NCI-H1417 (cell line): ENCODE data around the gene CFAP77.
"Not testable (repeated sequence)": the region's sequence is repeated elsewhere in the genome, so short reads cannot be mapped to it uniquely, and the experiment has no call there.

Experiments
- DNase-seq, 3 experiments: peaks; one replicate each; lab custom pipeline; 2025; lab: John Stamatoyannopoulos, UW

Gene CFAP77

DNA sequence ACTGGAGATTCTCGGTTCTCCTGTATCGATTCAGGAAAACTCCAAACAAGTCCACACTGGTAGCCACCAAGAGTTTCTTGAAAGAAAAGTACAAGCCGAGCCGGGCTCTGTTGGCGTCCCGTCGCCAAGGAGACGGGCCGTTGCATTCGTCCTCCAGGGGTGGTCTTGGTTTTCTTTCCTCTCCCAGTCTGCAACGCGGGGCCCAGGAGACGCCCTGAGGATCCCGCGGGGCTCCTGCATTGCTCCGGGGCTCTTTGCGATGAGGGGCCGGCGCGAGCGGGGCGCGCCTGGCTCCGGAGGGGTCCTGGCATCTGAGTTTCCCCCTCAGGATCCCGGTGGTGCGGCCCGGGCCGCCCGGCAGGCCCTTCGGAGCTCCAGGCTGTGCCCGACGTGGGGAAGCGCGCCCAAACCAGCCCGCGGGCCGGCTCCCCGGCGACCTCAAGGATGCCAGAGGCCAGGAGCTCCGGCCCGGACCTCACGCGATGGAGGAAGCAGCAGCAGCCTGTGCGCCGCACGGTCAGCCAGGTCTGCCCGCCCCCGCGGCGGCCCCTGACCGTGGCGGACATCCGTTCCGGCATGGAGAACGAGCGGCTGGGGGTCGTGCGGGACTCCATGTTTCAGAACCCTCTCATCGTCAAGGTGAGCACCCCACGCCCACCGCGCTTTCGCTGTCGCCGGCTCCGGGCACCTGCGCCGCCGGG is at the start of gene CFAP77:
CFAP77 (plus strand) TSS at position 384 of the 701 bp plus-strand sequence; CDS start at position 445, 61 bp downstream.
- DNase-seq = peak; percentile 8 to 84 (median 82)

DNA sequence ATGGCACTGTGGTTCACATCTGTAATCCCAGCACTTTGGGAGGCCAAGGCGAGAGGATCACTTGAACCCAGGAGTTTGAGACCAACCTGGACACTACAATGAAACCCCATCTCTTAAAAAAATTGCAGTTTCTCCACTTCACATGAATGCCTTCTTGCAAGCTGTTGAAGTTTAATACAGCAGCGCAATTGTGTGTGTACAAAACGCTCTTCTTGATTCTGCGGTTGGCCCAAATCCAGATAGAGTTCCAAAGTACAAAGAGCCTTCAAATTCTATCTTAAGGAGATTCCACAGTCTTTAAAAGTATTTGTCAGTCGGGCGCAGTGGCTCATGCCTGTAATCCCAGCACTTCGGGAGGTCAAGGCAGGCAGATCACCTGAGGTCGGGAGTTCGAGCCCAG is 45.9 kb upstream of the CFAP77 start:
- no peak for DNase-seq

DNA sequence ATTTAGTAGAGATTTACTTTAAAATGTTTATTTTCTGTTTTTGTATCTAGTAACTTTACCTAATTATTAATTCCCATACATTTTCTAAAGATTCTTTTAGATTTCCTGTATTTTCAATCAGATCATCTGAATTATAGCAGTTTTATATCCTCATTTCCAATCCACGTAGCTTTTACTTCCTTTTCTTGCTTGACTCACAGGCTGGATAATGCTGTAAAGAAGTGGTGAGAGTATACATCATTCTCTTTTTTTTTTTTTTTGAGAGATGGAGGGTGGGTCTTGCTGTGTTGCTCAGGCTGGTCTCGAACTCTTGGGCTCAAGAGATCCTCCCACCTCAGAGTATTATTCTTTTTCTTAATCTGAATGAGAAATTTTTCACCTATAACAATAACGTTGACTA is 44.0 kb upstream of the CFAP77 start:
- no peak for DNase-seq

DNA sequence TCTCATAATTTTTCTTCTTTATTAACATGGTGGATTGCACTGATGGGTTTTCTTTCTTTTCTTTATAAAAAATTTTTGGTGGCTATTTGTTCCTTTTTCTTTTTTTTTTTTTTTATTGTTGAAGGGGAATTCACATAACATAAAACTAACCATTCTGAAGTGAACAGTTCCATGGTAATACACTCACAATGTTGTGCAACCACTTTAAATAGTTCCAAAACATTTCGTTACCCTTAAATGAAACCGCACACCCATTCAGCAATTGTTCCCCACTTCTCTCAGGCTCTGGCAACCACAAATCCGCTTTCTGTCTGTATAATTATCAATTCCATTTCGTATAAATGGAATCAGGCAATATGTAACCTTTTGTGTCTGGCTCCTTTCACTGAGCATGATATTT is 43.5 kb upstream of the CFAP77 start:
- no peak for DNase-seq

DNA sequence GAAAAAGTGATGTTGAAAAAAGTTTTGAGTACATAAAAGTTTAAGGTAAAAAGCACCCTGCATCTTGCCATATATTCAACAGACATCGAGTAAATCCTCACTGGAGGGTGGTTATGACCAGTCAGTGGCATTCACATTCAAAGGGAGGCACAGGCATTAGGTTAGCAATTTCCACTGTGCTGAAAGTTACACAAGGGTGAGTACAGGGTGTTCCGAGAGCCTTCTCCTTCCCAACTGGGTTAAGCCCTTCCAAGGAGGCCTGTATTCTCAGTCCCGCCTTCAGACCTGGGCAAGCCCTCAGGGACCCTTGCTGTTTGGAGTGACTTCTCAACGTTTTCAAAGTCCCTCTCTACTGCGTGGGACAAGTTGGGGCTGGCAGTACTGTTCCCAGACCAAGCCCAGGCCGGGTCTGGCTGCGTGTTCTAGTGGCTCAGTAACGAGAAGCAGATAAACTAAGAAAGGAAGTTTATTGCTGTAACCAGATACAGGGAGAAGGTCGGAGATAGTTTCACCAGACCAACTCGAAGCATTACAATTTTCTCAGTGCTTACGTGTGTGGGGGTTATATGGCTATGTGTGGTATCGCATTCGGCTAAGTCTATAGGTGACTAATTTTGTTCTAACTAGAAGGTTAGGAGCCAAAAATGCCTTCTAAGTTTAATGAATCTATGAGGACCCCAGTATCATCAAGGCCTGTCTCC is 42.2 kb upstream of the CFAP77 start:
- no peak for DNase-seq

DNA sequence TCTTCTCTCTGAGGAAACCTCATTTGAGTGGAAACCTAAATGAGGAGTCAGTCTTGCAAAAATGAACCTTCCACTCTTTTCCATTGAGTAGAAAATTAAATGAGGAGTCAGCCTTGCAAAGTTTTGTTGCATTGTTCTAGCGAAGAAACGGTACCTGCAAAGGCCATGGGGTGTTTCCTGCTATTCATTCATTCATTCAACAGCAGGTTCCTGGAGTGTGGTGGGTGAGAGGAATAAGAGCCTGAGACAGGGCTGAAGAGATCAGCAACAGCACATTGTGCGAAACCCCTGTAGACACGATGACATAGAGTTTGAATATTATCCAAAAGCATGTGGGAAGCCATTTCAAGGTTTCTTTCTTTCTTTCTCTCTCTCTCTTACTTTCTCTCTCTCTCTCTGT is 40.6 kb upstream of the CFAP77 start:
- DNase-seq = no peak

DNA sequence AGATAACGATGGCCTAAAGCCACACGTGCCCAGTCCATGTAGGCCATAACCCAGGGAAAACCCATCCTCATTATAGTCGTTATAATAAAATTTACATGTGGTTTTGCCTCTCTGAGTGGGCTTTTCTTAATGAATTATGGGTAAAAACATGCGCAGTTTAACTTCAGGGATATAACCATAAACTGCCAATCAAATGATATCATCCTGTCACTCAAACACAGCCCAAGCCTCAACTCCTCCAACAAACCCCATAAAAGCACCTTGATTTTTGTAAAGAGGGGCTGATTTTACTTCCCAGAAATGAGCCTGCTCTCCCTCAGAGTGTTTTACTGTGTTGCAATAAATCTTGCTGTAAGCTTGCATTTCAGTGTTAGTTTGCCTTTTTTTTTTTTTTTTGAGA is 39.4 kb upstream of the CFAP77 start:
- DNase-seq = no peak

DNA sequence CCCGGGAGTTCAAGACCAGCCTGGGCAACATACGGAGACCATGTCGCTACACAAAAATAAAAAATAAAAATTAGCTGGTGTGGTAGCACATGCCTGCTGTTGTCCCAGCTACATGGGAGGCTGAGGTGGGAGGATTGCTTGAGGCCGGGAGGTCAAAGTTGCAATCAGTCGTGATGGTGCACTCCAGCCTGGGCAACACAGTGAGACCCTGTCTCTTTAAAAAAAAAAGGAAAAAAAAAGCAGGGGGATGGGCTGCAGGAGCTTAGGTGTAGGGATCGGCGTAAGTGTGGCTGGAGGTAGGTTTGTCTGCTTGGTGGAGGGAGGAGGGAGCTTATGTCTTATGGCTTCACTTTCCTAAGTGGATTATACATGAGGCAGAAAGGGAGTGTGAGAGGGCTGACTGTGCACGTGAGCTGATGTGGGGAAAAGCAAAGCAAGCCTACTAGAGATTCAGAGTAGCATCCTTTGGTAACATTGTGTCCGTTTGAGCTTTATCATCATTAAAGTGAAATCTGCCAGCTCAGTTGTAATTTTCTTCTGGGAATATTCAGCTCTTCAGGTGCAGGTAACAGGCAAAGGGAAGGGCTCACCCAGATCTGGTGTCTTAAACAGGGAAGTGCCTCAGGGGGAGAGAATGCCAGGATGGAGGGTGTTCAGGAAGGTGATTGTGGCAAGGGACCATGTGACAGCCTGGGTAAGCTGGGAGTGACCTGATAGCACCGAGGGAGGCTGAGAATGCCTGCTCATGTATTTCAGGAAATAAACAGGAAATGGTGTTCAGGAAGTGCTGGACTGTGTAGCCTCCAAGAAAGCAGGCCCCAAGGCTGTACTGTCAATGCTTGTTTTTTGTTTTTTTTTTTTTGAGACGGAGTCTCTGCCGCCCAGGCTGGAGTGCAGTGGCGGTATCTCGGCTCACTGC is 37.6 kb upstream of the CFAP77 start:
- peak in 1 of 3 experiments; percentile 12 for DNase-seq

DNA sequence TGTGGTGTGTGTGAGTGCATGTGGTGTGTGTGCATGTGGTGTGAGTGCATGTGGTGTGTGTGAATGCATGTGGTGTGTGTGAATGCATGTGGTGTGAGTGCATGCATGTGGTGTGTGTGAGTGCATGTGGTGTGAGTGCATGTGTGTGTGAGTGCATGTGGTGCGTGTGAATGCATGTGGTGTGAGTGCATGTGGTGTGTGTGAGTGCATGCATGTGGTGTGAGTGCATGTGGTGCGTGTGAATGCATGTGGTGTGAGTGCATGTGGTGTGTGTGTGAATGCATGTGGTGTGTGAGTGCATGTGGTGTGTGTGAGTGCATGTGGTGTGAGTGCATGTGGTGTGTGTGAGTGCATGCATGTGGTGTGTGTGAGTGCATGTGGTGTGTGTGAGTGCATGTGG is 32.2 kb upstream of the CFAP77 start:
- not testable (repeated sequence) for DNase-seq

DNA sequence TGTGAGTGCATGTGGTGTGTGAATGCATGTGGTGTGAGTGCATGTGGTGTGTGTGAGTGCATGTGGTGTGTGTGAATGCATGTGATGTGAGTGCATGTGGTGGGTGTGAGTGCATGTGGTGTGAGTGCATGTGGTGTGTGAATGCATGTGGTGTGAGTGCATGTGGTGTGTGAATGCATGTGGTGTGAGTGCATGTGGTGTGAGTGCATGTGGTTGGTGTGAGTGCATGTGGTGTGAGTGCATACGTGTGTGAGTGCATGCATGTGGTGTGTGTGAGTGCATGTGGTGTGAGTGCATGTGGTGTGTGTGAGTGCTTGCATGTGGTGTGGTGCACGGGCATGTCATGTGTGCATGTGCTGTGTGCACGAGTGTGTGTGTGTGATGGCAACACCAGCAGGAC is 31.6 kb upstream of the CFAP77 start:
- DNase-seq = not testable (repeated sequence)

DNA sequence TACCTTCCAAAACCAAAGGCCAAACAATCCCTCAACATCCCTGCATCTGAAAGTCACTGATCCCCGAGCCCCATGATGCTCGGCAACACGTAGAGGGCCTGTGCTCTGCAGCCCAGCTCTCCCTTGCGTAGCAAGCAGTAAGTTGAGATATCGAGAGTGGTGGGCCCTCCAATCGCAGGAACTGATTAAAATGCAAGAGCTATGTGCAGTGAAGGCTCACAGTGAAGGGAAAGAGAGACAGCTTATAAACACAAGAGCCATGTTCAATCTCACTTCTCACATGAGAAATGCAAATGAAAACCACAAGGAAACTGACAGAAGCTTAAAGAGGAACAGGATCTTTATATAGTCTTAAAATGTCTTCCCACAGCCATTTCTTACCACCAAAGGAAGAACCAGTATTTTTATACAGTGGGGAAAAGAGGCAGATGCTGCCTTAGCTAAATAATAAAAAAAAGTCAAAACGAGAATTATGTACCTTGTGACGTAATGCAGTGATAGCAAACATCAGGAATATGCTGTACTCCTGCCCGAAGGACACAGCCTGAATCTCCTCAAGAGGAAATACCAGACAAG is 28.0 kb upstream of the CFAP77 start:
- no peak for DNase-seq

DNA sequence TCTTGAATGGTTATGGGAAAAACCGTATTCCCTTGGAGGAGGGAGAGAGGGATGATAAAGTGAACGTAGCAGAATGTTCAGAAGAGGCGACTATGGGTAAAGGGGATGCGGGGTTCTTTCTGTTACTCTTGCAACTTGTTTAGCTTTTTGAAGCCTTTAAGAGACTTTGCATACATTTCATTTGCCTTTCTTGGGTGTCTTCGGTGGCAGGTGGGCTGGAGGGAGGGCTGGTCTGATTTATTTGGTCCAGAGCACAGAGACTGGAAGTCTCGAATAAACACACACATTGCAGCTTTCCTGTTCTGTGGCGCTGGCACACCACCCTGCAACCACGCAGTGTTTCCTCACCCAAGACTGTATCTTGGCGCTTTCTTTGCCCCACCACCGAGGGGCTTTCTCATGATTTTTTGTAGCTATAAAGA is 26.5 kb upstream of the CFAP77 start:
- DNase-seq = no peak

DNA sequence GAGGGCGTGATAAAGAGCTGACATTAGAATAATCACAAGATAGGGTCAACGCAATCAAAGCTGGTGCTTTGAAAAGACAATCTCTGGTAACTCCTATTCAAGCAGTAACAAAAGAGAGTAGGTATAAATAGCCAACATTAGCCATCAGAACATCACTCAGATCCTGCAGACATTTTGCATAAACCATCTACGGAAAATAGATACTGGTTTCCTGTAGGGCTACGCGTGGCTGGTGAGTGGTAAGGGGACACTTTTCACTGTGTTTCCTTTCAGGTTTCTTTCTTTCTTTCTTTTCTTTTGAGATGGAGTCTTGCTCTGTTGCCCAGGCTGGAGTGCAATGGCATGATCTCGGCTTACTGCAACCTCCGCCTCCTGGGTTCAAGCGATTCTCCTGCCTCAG is 25.6 kb upstream of the CFAP77 start:
- DNase-seq = no peak

DNA sequence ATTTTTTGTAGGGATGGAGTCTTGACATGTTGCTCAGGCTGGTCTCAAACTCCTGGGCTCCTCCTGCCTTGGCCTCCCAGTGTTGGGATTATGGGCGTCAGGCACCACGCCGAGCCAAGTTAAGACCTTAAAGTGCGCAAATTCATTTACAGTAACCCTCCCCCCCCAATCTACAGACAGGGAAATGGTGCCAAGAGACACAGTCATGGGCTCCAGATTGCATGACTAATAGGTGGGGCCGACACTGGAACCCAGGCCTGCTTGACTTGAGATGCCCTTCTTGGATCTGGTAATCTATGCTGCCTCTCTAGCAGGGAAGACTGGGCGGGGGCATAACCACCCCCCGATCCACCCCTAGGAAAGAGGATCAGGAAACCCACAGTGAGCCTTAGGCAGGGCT is 22.9 kb upstream of the CFAP77 start:
- no peak for DNase-seq

DNA sequence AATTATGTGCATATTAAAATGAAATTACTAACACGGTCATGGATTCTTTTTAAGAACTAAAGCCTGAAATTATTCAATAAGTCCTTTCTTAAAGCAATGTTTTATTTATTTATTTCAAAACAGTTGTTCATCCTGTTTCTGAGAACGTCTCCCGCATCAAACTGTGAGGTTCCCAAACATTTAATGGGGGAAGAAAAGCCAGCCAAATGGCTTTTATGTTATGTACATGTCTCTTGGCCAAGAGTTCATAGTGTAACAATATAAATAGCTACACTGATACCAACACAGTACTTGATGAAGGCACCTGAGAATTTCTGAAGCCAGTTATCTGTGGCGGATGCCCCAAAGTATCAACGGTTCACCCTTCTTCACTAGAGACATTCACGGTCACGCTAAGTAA is 19.0 kb upstream of the CFAP77 start:
- no peak for DNase-seq

DNA sequence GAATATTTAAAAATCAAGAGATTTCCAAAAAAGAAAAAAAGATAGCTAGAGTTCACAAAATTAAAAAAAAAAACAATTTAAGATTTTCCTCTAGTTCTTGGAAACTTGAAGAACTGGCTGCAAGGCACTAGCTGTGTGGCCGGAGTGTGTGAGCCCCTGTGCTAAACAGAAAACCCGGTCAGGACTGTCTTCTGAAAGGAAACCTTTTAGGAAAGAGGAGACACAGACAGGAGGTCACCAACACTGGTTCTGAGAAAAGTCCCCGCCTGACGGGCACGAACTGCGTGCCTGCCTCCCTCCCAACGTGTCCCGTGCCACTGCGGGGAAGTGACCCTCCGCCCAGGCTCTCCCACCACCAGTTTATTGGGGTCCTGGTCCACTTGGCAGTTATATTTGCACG is 18.6 kb upstream of the CFAP77 start:
- no peak for DNase-seq

DNA sequence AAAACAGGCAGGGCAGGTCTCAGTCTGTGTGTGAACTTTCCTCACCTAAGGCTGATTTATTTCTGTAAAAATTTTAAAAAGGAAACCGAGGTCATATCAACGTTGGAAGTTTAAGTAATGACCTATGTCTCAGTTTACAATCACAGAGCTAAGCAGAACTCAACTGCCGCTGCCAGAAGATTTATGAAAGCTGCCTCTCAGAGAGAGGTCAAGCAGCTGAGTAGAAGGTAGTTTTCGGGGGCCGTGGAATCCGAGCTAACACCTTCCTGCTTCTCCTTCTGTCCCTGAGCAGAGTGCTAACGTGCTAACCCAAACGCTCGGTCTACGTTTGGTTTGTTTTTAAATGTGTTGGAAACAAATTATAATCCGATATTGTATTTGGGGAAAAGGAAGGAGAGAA is 14.5 kb upstream of the CFAP77 start:
- no peak for DNase-seq

DNA sequence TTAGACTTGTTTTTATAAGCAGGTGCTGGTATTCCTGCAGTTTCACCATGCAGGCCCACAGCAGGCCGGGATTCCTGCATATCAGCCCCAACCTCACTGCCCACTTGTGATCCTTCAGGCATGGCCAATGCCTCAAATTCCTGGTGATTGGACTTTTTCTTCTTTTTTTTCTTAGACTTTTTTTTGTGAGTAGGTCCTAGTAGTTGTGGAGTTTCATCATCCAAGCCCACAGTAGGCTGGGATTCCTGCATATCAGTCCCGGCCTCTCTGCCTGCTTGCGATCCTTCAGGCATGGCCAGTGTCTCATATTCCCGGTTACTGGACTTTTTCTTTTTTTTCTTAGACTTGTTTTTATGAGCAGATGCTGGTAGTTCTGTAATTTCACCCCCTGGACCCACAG is 8.2 kb upstream of the CFAP77 start:
- no peak for DNase-seq

DNA sequence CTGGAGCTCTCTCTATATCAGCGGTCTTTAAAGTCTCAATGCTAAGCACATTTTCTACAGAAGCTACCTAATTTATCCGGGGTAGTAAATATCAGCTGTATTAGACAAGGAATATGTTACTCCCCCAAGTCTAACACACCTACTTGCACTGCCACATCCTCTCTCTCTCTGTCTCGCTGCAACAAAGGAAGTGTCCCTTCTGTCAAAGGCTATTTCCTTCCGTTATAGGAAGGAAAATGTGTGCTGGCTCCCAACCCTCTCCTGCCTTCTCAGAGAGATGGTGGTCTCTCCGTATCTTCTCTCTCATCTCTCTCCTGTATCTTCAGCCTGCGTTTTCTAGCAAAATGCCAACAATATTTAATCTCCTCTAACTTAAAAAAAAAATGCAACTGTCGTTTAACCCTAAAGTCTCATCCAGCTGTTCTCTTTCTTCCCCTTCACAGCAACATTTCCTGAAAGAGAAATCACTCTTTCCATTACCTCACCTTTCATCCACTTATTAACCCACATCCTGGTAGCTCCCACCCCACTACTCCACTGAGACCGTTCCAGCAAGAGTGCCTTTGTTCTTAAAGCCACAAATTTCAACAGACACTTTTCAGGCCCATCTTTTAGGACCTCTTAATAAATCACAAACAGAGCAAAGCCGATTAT is 5.7 kb upstream of the CFAP77 start:
- DNase-seq = no peak

DNA sequence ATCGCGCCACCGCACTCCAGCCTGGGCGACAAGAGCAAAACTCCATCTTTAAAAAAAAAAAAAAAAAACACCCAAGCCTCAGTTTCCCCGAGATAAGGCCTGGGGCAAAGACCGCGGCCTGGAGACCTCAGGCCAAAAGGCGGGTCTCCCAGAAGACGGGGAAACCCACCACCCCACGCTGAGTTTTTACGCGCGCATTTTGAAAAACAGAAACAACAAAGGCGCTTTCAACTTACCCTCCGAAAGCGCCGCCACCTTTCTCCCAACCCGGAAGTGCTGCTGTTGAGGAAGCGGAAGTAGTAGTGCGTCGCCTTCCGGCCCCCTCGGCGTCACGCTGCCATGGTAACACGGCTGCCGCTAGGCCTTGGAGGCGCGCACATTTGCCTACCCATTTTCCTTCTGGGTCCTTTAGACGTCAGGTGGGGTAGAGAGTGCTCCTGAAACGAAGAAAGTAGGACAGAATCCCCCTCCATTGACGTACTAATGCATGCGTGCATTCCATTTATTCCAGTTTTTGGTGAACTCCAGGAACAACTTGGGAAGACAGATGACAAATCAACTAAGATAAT is 3.4 kb upstream of the CFAP77 start, which contains the start of gene TTF1:
TTF1 (minus strand) TSS at position 287 of the 569 bp plus-strand sequence. CDS start 4,019 bp downstream, outside the sequence.
- DNase-seq = peak; percentile 81 to 96 (median 88)

DNA sequence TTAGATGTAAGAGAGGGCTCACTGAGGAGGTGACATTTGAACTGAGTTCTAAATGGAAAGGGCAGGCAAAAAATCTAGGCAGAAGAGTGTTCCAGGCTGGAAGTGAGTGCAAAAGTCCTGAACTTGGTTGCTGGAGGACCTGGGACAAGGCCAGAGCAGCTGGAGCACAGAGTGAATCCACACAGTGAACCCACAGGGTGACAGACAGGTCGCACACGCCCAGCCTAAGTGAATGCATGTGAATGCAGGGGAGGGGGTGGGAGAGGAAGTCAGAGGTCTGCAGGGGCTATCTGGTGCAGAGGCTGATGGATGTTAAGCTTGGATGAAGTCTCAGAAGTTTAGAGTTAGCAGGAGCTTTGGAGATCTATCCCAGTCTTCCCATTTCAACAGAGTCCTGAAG is 2.8 kb upstream of the CFAP77 start:
- DNase-seq = no peak
